Mononuclear cell (primary cell): ENCODE results near the gene A3GALT2. TPM values are rescaled to one million over a fixed set of nuclear protein-coding genes. Genes with fewer than 3 reads are reported as not detected.
A peak's percentile ranks its signal among the peaks of the same experiment; 100 is the strongest.

Experiments used
- H3K27me3 ChIP-seq: 2 replicates; pipeline ENCODE4 v1.6.0; 2011; ENCODE audit warnings: low read length, control low read depth; ENCODE audit not compliant: insufficient read depth
- H3K4me1 ChIP-seq: 2 replicates; pipeline ENCODE4 v1.5.1; 2011; ENCODE audit warnings: mild to moderate bottlenecking, low read length, control low read depth; ENCODE audit not compliant: insufficient read depth
- H3K4me3 ChIP-seq: 2 replicates; pipeline ENCODE4 v1.5.1; 2011; ENCODE audit warnings: mild to moderate bottlenecking, low read length, moderate library complexity
- H3K9me3 ChIP-seq: 2 replicates; pipeline ENCODE4 v1.5.1; 2011; ENCODE audit warnings: low read depth, mild to moderate bottlenecking, control low read depth, low read length
- total RNA-seq: library from RNA; depleted of rRNA; stranded (reverse); fragments of >200 nt; gene quantifications from one replicate; pipeline ENCODE4 v1.2.3, GENCODE V29; 2012

Gene A3GALT2
- total RNA-seq, 1 donor = not detected

- H3K9me3 ChIP-seq = no peaks in the 10 kb centered on the region
- no peaks in the 10 kb centered on the region for H3K27me3 ChIP-seq
- H3K4me1 ChIP-seq = peaks cover 34% of the 10 kb centered on the region
- no peak overlapping the region for H3K4me3 ChIP-seq
Observed at GRCh38 chr1:33258788-33259274, 62.1 kb downstream of the A3GALT2 start.

DNA sequence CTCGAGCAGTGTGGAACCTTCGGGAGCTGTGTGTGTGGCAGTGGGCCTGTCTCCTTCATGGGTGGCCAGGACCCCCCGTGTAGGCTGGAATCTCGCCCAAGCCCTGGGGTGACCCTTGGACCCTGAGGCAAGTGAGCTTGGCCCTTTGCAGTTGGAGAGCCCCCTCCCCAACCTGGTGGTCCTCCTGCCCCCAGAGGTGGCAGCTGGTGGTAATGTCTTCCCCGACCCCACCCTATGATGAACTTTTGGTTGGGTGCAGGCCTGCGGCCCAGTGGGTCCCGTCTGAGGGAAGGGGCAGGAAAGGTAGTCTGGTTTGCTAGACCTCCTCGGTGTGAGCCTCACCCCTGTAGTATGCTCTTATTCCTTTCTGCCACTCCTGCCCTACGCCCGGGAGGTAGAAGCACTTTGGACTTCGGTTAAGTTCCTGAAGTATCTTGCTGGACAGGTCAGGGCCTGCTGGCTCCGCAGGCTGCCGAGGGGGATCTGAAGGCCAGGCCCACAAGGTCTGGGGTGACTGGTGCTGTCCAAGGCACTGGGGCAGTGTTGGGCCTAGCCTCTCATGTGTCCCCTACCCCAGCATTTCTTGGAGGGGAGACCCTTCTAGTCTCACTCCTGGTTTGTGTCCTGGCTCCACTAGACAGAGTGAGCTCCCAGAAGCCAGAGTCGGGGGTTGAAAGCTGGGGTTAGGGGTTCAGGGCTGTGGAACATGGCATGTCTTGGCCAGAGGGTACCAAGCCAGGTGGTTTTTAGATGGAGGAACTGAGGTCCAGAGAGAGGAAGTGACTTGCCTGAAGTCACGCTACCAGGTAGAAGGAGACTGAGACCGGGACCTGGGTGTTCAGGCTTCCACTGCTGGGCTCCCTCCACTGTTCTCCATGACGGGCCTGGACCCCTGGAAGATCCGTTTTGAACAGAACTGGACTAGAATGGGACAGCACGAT, 62.9 kb downstream of the A3GALT2 start:
- peaks cover 34% of the 10 kb centered on the region for H3K4me1 ChIP-seq
- H3K9me3 ChIP-seq = no peaks in the 10 kb centered on the region
- no peaks in the 10 kb centered on the region for H3K27me3 ChIP-seq
- peak overlapping the region; percentile 87 for H3K4me3 ChIP-seq

DNA sequence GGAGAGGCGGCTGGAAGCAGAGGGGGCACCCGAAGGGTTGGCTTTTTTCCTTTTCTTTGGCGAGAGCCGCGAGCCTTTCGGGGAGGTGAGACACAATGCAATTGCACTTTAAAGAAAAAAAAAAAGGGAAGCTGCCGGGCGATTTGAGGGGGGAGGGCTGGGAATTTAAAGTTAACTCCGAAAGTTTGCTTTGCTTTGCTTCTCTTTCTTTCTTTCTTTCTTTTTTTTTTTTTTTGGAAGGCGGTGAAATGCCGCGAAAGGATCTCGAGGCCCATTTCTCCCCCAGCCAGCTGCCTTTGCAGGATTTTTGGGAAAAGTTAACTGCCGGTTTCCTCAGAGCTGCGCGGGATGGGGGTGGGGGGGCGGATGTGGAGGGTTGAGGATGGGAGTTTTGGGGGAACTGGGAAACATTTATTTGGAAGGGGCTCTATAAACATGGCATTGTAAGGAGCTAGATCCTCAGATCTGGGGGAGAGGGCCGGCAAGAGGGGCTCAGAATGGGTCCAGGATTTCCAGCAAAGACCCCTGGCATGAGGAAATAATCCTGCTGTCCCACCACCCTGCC, 63.6 kb downstream of the A3GALT2 start:
- H3K27me3 ChIP-seq = no peaks in the 10 kb centered on the region
- H3K4me3 ChIP-seq = peak overlapping the region; percentile 87
- H3K4me1 ChIP-seq = peaks cover 34% of the 10 kb centered on the region
- no peaks in the 10 kb centered on the region for H3K9me3 ChIP-seq

Other genes with a start within 250 kb of the A3GALT2 start
- 1.6 TPM for gene AZIN2, start 239.9 kb downstream of the A3GALT2 start, total RNA-seq
- gene TRIM62, start 139.1 kb downstream of the A3GALT2 start, total RNA-seq = 9.9 TPM
- 11.8 TPM for gene ZNF362, start 64.6 kb downstream of the A3GALT2 start, total RNA-seq
- 55.6 TPM for gene PHC2, start 110.0 kb upstream of the A3GALT2 start, total RNA-seq
- gene ZSCAN20, start 151.5 kb upstream of the A3GALT2 start, total RNA-seq = 0.10 TPM